ENCODE results near the gene TTC3. TPM values are rescaled to one million over a fixed set of nuclear protein-coding genes. Genes with fewer than 3 reads are reported as not detected.

Gene TTC3
- total RNA-seq, 1 experiment from 2014 or later: 32.2 TPM

GRCh38 chr21:37231249-37231645 lies 158.2 kb downstream of the TTC3 start:
- no peak overlapping the region for H3K4me3 ChIP-seq (ENCODE audit: insufficient read depth, low read depth, low read length)
- no peak for DNase-seq
- H3K36me3 ChIP-seq (replicated peaks; ENCODE audit: control insufficient read depth, insufficient read depth, low read length): peaks cover 28% of the 10 kb centered on the region

GRCh38 chr21:37231671-37232070 lies 158.6 kb downstream of the TTC3 start:
- DNase-seq: no peak
- peaks cover 26% of the 10 kb centered on the region for H3K36me3 ChIP-seq (replicated peaks; ENCODE audit: control insufficient read depth, insufficient read depth, low read length)
- H3K4me3 ChIP-seq (ENCODE audit: insufficient read depth, low read depth, low read length): no peak overlapping the region

More at GRCh38 chr21:37231249-37231645, 158.2 kb downstream of the TTC3 start:
- H3K27me3 ChIP-seq (ENCODE audit: control insufficient read depth, insufficient read depth, low read length): no peaks in the 10 kb centered on the region

GRCh38 chr21:37232274-37233018 lies 159.4 kb downstream of the TTC3 start:
- no peak for DNase-seq
- peaks cover 20% of the 10 kb centered on the region for H3K36me3 ChIP-seq (replicated peaks; ENCODE audit: control insufficient read depth, insufficient read depth, low read length)

More at GRCh38 chr21:37231671-37232070, 158.6 kb downstream of the TTC3 start:
- no peaks in the 10 kb centered on the region for H3K27me3 ChIP-seq (ENCODE audit: control insufficient read depth, insufficient read depth, low read length)

GRCh38 chr21:37233551-37234146 lies 160.6 kb downstream of the TTC3 start:
- no peak overlapping the region for H3K4me3 ChIP-seq (ENCODE audit: insufficient read depth, low read depth, low read length)
- DNase-seq: no peak
- peaks cover 11% of the 10 kb centered on the region for H3K36me3 ChIP-seq (replicated peaks; ENCODE audit: control insufficient read depth, insufficient read depth, low read length)
- no peaks in the 10 kb centered on the region for H3K27me3 ChIP-seq (ENCODE audit: control insufficient read depth, insufficient read depth, low read length)

More at GRCh38 chr21:37232274-37233018, 159.4 kb downstream of the TTC3 start:
- H3K4me3 ChIP-seq (ENCODE audit: insufficient read depth, low read depth, low read length): no peak overlapping the region
- no peaks in the 10 kb centered on the region for H3K27me3 ChIP-seq (ENCODE audit: control insufficient read depth, insufficient read depth, low read length)

- no peak for DNase-seq
- Histone ChIP-seq H3K4me3 (ENCODE audit: insufficient read depth, low read depth, low read length) (no peak overlapping the region), H3K27me3 (ENCODE audit: control insufficient read depth, insufficient read depth, low read length) (no peaks in the 10 kb centered on the region)
These were observed 164.3 kb downstream of the TTC3 start for GRCh38 chr21:37237346-37237745.

GRCh38 chr21:37237764-37238163 lies 164.7 kb downstream of the TTC3 start:
- H3K4me3 ChIP-seq (ENCODE audit: insufficient read depth, low read depth, low read length): no peak overlapping the region
- H3K36me3 ChIP-seq (replicated peaks; ENCODE audit: control insufficient read depth, insufficient read depth, low read length): peaks cover 1% of the 10 kb centered on the region
- no peaks in the 10 kb centered on the region for H3K27me3 ChIP-seq (ENCODE audit: control insufficient read depth, insufficient read depth, low read length)
- no peak for DNase-seq

More at GRCh38 chr21:37237346-37237745, 164.3 kb downstream of the TTC3 start:
- H3K36me3 ChIP-seq (replicated peaks; ENCODE audit: control insufficient read depth, insufficient read depth, low read length): peaks cover 1% of the 10 kb centered on the region

- Histone ChIP-seq H3K27me3 (ENCODE audit: control insufficient read depth, insufficient read depth, low read length) (no peaks in the 10 kb centered on the region), H3K4me3 (ENCODE audit: insufficient read depth, low read depth, low read length) (no peak overlapping the region), H3K36me3 (replicated peaks; ENCODE audit: control insufficient read depth, insufficient read depth, low read length) (no peaks in the 10 kb centered on the region; the same call in none of the 2 replicates)
- no peak for DNase-seq
These were observed 167.9 kb downstream of the TTC3 start for GRCh38 chr21:37240978-37241377.

- H3K27me3 ChIP-seq (ENCODE audit: control insufficient read depth, insufficient read depth, low read length): no peaks in the 10 kb centered on the region
- H3K36me3 ChIP-seq (replicated peaks; ENCODE audit: control insufficient read depth, insufficient read depth, low read length): no peaks in the 10 kb centered on the region; the same call in none of the 2 replicates
- no peak for DNase-seq
- no peak overlapping the region for H3K4me3 ChIP-seq (ENCODE audit: insufficient read depth, low read depth, low read length)
These were observed 168.4 kb downstream of the TTC3 start for GRCh38 chr21:37241426-37241825.

- no peak overlapping the region for H3K4me3 ChIP-seq (ENCODE audit: insufficient read depth, low read depth, low read length)
- DNase-seq: no peak
- H3K36me3 ChIP-seq (replicated peaks; ENCODE audit: control insufficient read depth, insufficient read depth, low read length): no peaks in the 10 kb centered on the region; the same call in 1 of the 2 replicates
- no peaks in the 10 kb centered on the region for H3K27me3 ChIP-seq (ENCODE audit: control insufficient read depth, insufficient read depth, low read length)
These were observed 170.9 kb downstream of the TTC3 start for GRCh38 chr21:37243961-37244360.

GRCh38 chr21:37244501-37245095 lies 171.5 kb downstream of the TTC3 start:
- Histone ChIP-seq H3K36me3 (replicated peaks; ENCODE audit: control insufficient read depth, insufficient read depth, low read length) (no peaks in the 10 kb centered on the region; the same call in 1 of the 2 replicates), H3K4me3 (ENCODE audit: insufficient read depth, low read depth, low read length) (no peak overlapping the region), H3K27me3 (ENCODE audit: control insufficient read depth, insufficient read depth, low read length) (no peaks in the 10 kb centered on the region)
- DNase-seq: peak; percentile 55

- no peaks in the 10 kb centered on the region; the same call in 1 of the 2 replicates for H3K36me3 ChIP-seq (replicated peaks; ENCODE audit: control insufficient read depth, insufficient read depth, low read length)
- no peaks in the 10 kb centered on the region for H3K27me3 ChIP-seq (ENCODE audit: control insufficient read depth, insufficient read depth, low read length)
- H3K4me3 ChIP-seq (ENCODE audit: insufficient read depth, low read depth, low read length): no peak overlapping the region
- peak; percentile 51 for DNase-seq
These were observed 172.1 kb downstream of the TTC3 start for GRCh38 chr21:37245151-37245550.

GRCh38 chr21:37248298-37248697 lies 175.2 kb downstream of the TTC3 start:
- H3K27me3 ChIP-seq (ENCODE audit: control insufficient read depth, insufficient read depth, low read length): no peaks in the 10 kb centered on the region
- no peaks in the 10 kb centered on the region for H3K36me3 ChIP-seq (replicated peaks; ENCODE audit: control insufficient read depth, insufficient read depth, low read length)
- H3K4me3 ChIP-seq (ENCODE audit: insufficient read depth, low read depth, low read length): no peak overlapping the region
- DNase-seq: no peak

GRCh38 chr21:37249112-37249904 lies 176.3 kb downstream of the TTC3 start:
- no peaks in the 10 kb centered on the region for H3K27me3 ChIP-seq (ENCODE audit: control insufficient read depth, insufficient read depth, low read length)

GRCh38 chr21:37251294-37251634 lies 178.2 kb downstream of the TTC3 start:
- Histone ChIP-seq H3K36me3 (replicated peaks; ENCODE audit: control insufficient read depth, insufficient read depth, low read length) (no peaks in the 10 kb centered on the region), H3K27me3 (ENCODE audit: control insufficient read depth, insufficient read depth, low read length) (no peaks in the 10 kb centered on the region), H3K4me3 (ENCODE audit: insufficient read depth, low read depth, low read length) (no peak overlapping the region)
- DNase-seq: no peak

More at GRCh38 chr21:37249112-37249904, 176.3 kb downstream of the TTC3 start:
- no peak for DNase-seq
- Histone ChIP-seq H3K36me3 (replicated peaks; ENCODE audit: control insufficient read depth, insufficient read depth, low read length) (no peaks in the 10 kb centered on the region), H3K4me3 (ENCODE audit: insufficient read depth, low read depth, low read length) (no peak overlapping the region)
